GM20431 (cell line): ENCODE measurements around the gene ARPC5.

Source experiments
- in situ Hi-C: fragments of 300-500 bp; cut with MseI, MboI; formaldehyde crosslinking; loops from one replicate; pipeline ENCODE4 v1.15.0; 2020; ENCODE audit warnings: low sequenced_read_pairs; ENCODE audit not compliant: unreplicated experiment

Gene ARPC5

GRCh38 chr1:183635606-183636333, at the start of gene ARPC5:
ARPC5 (minus strand) TSS chr1:183635783; CDS start chr1:183635659, 124 bp downstream.
- in situ Hi-C loops, result no loop called here

DNA sequence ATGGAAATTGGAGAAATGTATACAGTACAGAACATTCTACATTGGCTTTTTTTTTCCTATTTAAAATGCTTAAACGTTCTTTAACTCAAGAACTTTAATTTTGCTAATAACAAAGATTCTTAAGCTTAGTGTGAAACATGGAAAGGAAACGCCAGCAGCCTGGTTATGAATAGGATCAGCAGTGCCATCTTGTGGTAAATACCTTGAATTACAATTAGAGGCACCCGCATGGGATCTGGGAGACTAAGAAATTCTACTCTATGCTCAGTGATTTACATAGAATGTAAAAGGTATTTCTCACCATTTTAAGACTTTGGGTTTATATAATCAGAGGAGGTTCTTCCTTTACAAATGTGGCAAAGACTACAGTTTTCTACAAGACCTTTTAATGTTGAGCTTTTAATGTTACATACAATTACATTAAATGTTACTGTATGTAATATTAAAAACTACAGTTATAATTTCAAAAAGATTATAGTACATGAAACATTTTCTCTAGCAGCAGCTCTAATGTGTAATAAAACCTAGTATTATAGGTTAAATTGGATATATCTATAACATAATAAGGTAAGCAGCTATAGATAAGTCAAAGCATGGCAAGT, 49.6 kb upstream of the ARPC5 start:
- in situ Hi-C loops, result loop anchor here (25.0 kb wide), 1 partner anchor 227 kb away; no protein-coding TSS in a partner anchor

- in situ Hi-C loops, result loop anchor here (25.0 kb wide), 1 partner anchor 233 kb away; no protein-coding TSS in a partner anchor
These were observed 43.8 kb upstream of the ARPC5 start for GRCh38 chr1:183679363-183679762.

DNA sequence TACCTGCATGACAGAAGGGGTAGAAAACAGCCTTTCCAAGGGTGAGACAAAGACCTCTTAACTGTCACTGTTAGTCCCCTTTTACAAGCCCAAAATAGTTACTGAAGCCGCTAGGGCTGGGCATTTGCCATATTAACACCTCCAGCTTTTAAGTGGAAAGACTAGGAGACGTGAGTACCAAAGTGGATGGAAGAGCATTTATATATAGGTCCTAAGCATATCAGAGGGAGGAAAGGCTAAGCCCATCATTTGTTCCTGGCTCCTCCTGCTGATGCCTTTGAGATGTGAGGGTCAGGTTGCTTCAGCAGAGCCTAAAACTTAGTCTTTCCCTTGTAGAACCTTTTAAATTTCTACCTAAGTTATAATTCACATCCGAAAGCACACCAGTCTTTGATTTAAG, 43.2 kb upstream of the ARPC5 start:
- in situ Hi-C loops, result loop anchor here (25.0 kb wide), 1 partner anchor 233 kb away; no protein-coding TSS in a partner anchor

DNA sequence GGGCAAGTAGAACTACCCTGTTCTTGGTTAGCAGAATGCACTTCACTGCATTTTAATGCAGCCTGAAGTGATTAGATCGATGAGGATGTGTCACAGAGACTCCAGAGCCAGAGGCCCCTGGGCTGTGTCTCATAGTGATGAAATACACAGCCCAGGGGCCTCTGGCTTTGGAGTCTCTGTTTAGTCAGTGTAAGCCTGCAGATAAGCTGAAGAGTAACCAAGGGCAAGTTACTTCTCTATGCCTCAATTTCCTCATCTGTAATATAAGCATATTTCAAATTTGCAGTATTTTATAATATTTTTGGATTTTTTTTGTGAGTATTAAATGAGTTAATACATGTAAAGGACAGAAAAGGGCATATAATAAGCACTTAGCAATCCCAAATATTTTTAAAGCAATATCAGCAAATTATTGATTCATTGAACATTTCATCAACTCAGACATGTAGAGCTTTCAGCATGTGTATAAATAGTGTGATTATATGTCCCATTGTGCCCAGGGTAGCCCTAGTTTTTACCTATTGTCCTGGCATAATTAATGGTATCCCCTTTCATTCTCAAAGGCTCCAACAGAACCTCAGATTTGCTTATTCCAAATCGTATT, 41.1 kb upstream of the ARPC5 start:
- in situ Hi-C loops, result loop anchor here (25.0 kb wide), 1 partner anchor 236 kb away; no protein-coding TSS in a partner anchor

- in situ Hi-C loops, result loop anchor here (25.0 kb wide), 1 partner anchor 236 kb away; no protein-coding TSS in a partner anchor
These were observed 40.5 kb upstream of the ARPC5 start for GRCh38 chr1:183675883-183676585.

DNA sequence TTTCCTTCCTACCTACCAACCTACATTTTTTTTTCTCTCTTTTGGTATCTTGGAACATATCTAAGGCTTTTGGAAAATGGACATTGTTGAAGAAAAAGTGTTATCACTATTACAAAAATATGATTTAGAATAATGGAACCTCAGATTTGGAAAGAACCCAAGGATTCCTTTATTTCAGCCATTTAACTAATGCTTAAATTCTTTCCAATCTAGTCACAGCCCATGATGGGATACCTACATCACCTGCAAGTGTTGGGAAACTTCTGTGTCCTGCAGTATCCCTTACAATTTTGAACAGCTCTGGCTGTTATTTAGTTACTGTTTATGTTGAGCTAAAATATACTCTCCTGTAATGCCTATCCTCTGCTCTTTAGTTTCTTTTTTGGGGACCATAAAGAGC, 39.8 kb upstream of the ARPC5 start:
- in situ Hi-C loops, result loop anchor here (25.0 kb wide), 1 partner anchor 237 kb away; no protein-coding TSS in a partner anchor

DNA sequence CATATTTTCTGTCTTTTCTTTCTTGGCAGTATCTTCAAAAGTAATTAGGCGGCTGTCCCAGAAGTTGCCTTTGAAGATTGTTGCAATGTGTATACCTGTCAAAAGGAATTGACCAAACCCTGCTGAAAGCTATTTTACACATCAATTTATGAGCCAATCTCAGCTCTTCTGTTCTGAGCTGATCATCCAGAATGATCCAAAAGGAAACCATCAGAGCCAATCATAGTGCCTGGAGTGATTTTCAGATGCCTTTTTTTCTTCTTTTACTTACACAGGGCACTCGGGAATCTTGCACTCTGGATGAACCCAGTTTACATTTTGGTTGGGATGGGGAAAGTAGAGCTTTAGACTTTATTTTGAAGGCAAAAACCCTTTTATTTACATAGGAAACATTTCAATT, 39.3 kb upstream of the ARPC5 start:
- in situ Hi-C loops, result loop anchor here (25.0 kb wide), 1 partner anchor 237 kb away; no protein-coding TSS in a partner anchor

- in situ Hi-C loops, result no loop called here
These were observed 38.8 kb upstream of the ARPC5 start for GRCh38 chr1:183674339-183674738.

DNA sequence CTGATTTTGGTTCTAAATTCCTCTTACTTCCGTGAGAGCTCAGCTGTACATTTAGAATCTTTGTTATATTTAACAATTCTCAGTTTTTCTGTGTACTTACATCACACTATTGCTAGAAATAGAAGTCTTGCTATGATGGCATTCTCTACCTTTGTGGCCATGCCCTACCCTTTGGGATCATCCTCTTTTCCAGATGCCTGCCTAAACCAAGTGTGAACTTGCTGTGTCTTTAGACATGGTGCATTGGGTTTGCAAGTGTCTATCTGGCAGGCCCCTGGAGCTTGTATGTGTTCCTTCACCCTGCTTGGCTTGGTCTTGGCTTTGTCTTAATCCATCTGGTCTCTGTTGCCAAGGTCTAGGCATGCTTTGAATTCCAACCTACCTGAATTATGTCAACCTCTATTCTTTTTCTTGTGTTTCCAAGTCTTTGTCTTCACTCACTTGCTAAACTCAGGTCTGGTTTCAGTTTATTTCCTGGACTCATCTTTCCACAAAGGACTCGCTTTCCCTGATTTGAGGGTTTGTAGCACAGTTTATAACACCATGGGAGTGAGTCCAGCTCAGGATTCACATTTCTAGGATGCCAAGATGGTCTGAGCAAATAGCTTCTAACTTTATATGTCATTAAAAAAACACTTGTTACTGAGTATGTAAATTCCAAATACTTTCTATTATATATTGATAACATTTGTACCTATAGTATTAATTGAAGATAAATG, 38.2 kb upstream of the ARPC5 start:
- in situ Hi-C loops, result no loop called here

- in situ Hi-C loops, result no loop called here
These were observed 34.6 kb upstream of the ARPC5 start for GRCh38 chr1:183670169-183670568.

GRCh38 chr1:183656355-183656754, 20.8 kb upstream of the ARPC5 start:
- in situ Hi-C loops, result no loop called here

DNA sequence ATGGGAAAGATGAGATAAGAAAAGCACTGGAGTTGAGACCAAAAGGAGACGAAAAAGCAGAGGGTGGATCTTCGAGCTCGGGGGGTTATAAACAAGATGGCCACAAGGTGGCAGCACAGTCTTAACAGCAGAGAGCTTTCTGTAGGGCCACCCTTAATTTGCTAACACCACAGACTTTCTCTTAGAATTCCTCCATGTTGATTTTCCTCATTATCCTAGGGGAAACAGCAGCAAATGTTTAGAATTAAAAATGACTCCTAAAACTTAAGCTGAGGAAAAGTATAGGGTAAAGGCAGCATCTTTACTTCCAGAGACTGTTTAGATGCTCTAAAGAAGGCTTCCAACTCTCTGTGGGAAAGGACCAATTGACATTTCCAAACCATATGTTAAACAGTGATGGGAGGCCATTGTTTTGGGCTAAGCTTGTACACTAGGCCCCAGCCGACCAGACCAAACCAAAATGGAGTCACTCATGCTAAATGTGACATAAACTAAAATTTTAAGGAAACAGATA, 20.0 kb upstream of the ARPC5 start:
- in situ Hi-C loops, result no loop called here

DNA sequence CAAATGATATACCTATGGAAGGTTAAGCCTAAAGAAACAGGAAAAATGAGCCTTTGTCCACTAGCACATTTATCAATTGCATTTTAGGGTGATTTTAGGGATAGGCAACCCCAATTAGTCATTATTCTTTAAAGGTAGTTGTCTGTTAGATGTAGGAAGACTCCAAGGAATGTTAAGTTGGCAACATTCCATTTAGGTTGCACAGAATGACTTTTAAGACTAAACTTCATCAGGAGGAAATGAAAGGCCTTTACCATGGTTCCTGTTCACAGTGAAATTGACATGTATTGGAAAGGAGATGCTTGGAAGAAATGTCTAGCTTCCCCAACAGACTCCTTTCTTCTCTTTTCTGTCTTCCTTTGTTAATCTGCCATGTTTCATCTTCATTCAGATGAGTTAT, 19.1 kb upstream of the ARPC5 start:
- in situ Hi-C loops, result no loop called here

DNA sequence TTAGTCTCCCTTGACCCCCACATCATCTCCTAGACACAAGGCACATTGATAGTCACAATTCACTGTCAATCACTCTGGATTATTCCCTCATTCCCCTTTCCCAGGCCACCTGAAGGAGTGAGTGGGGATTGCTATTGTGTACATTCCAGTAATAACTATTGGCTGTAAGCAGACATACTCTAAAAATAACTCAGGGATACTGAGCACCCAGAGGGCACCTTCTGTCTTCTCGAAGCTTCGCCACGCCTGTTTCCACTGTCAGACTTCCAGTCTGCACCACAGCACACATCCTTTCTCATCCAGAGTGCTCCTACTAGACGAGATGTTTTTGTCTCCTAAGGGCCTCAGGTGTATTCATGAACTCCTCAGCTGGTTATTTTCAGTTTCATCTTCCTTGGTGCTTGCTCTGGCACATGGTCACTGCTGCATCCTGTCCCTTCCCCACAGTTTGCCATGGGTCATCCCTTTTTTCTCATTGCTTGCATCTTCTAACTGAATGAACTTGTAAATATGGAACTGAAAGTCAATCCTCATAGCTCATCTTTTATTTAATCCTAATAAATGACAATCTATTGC, 18.4 kb upstream of the ARPC5 start:
- in situ Hi-C loops, result no loop called here

GRCh38 chr1:183653462-183653794, 17.8 kb upstream of the ARPC5 start:
- in situ Hi-C loops, result no loop called here

DNA sequence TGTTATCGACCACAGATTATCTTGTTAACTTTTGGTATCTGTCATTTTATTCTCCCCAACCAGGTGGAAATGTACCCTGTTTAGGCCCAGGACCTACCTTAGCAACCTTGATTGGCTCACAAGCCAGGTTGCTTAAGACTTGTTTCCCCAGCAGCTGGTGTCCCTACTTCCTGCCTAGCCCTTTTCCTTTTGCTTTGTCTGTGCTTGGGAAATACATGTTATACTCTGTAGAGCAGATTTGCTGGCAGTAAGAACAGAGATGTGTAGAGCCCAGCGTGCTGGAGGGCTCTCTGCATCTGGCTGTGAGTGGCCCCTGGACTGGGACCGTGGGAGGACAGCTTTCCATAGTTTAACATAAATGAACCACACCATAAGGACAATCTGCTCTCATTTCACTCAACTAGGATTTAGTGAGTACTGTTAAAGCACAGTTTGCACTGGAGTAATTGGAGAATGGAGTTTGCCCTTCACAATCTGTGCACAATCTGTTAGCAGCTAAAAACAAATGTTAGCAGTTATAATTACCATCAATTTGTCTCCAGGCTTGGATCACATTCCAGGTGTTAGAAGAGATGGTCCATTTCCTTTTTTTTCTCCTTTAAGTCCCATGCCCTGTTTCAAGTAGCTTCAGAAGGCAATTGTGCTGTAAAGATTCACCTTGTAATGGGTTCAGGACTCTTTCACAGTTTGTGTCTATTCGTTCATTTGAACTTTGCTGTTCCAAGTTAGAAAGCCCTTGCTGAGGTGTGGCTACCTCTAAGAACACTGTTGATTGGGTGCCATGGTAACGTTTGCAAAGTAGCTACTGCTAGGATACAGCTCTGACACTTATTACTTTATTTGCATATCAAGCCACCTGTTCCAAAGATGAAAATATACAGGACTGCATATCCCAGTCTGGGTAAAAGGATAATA, 17.2 kb upstream of the ARPC5 start, which contains the start of gene APOBEC4:
Gene APOBEC4 (minus strand): TSS at position 770 of the 915 bp plus-strand sequence. CDS start 4,535 bp downstream, outside the sequence.
- in situ Hi-C loops, result no loop called here

GRCh38 chr1:183652107-183652506, 16.5 kb upstream of the ARPC5 start:
- in situ Hi-C loops, result no loop called here
